Measurements from ENCODE around the gene SEC14L5. TPM values are rescaled to one million over a fixed set of nuclear protein-coding genes. Genes with fewer than 3 reads are reported as not detected.

Gene SEC14L5
- 0.40 TPM in 1 of 2 replicates, not detected in the other for total RNA-seq (2014; rRNA removed; shearing (Covaris generic))

GRCh38 chr16:4957720-4958509, at the start of gene SEC14L5:
SEC14L5 (plus strand) TSS chr16:4958330; CDS start chr16:4959324, 994 bp downstream.
- DNase-seq (ENCODE audit: low read depth), result peak; percentile 94

- DNase-seq (ENCODE audit: low read depth), result no peak
Measured at GRCh38 chr16:4908854-4909401, 49.2 kb upstream of the SEC14L5 start.

- DNase-seq (ENCODE audit: low read depth), result no peak
Measured at GRCh38 chr16:4909825-4910224, 48.3 kb upstream of the SEC14L5 start.

GRCh38 chr16:4910828-4911227, 47.3 kb upstream of the SEC14L5 start:
- DNase-seq (ENCODE audit: low read depth), result no peak

GRCh38 chr16:4911970-4912386, 46.2 kb upstream of the SEC14L5 start:
- DNase-seq (ENCODE audit: low read depth), result no peak

GRCh38 chr16:4913130-4913773, 44.9 kb upstream of the SEC14L5 start:
- no peak for DNase-seq (ENCODE audit: low read depth)

GRCh38 chr16:4913774-4914525, 44.2 kb upstream of the SEC14L5 start:
- no peak for DNase-seq (ENCODE audit: low read depth)

- DNase-seq (ENCODE audit: low read depth), result no peak
Measured at GRCh38 chr16:4914528-4915225, 43.5 kb upstream of the SEC14L5 start.

GRCh38 chr16:4915226-4915761, 42.8 kb upstream of the SEC14L5 start:
- peak; percentile 76 for DNase-seq (ENCODE audit: low read depth)

- DNase-seq (ENCODE audit: low read depth), result no peak
Measured at GRCh38 chr16:4917117-4917516, 41.0 kb upstream of the SEC14L5 start.

- DNase-seq (ENCODE audit: low read depth), result no peak
Measured at GRCh38 chr16:4918781-4919251, 39.3 kb upstream of the SEC14L5 start.

- DNase-seq (ENCODE audit: low read depth), result no peak
Measured at GRCh38 chr16:4920826-4921225, 37.3 kb upstream of the SEC14L5 start.

GRCh38 chr16:4922721-4923342, 35.3 kb upstream of the SEC14L5 start:
- no peak for DNase-seq (ENCODE audit: low read depth)

- no peak for DNase-seq (ENCODE audit: low read depth)
Measured at GRCh38 chr16:4923853-4924252, 34.3 kb upstream of the SEC14L5 start.

GRCh38 chr16:4924593-4925292, 33.4 kb upstream of the SEC14L5 start:
- no peak for DNase-seq (ENCODE audit: low read depth)

- DNase-seq (ENCODE audit: low read depth), result no peak
Measured at GRCh38 chr16:4925293-4925607, 32.9 kb upstream of the SEC14L5 start.

- DNase-seq (ENCODE audit: low read depth), result no peak
Measured at GRCh38 chr16:4925791-4926190, 32.3 kb upstream of the SEC14L5 start.

- DNase-seq (ENCODE audit: low read depth), result no peak
Measured at GRCh38 chr16:4926928-4927327, 31.2 kb upstream of the SEC14L5 start.

- no peak for DNase-seq (ENCODE audit: low read depth)
Measured at GRCh38 chr16:4927661-4928060, 30.5 kb upstream of the SEC14L5 start.

- DNase-seq (ENCODE audit: low read depth), result no peak
Measured at GRCh38 chr16:4928227-4928626, 29.9 kb upstream of the SEC14L5 start.
